Ishikawa (cell line): ENCODE results near the gene CSKMT.

Source experiments
- CEBPB ChIP-seq: IDR thresholded peaks from 2 replicates; pipeline ENCODE4 v1.6.1; 2012
- EGR1 ChIP-seq: IDR thresholded peaks from 2 replicates; pipeline ENCODE4 v1.6.1; 2012
- EP300 ChIP-seq: IDR thresholded peaks from 2 replicates; pipeline ENCODE4 v1.6.1; 2012; ENCODE audit warnings: borderline replicate concordance
- RAD21 ChIP-seq: IDR thresholded peaks from 2 replicates; pipeline ENCODE4 v1.6.1; 2012; ENCODE audit warnings: low read depth
- TAF1 ChIP-seq: IDR thresholded peaks from 2 replicates; pipeline ENCODE4 v1.6.1; 2012; ENCODE audit warnings: low read depth, mild to moderate bottlenecking
- TCF12 ChIP-seq: IDR thresholded peaks from 2 replicates; pipeline ENCODE4 v1.6.1; 2012; ENCODE audit warnings: low read depth
- TEAD4 ChIP-seq: IDR thresholded peaks from 2 replicates; pipeline ENCODE4 v1.6.1; 2012
- YY1 ChIP-seq: IDR thresholded peaks from 2 replicates; pipeline ENCODE4 v1.6.1; 2012; ENCODE audit warnings: low read depth
- TF ChIP-seq, protein P1 (sequence below): IDR thresholded peaks from 2 replicates; pipeline ENCODE4 v1.6.1; 2012
- TF ChIP-seq, protein P2 (sequence below): IDR thresholded peaks from 2 replicates; pipeline ENCODE4 v1.6.1; 2012
- TF ChIP-seq, protein P3 (sequence below): IDR thresholded peaks from 2 replicates; pipeline ENCODE4 v1.6.1; 2012; ENCODE audit warnings: low read depth, mild to moderate bottlenecking

DNA sequence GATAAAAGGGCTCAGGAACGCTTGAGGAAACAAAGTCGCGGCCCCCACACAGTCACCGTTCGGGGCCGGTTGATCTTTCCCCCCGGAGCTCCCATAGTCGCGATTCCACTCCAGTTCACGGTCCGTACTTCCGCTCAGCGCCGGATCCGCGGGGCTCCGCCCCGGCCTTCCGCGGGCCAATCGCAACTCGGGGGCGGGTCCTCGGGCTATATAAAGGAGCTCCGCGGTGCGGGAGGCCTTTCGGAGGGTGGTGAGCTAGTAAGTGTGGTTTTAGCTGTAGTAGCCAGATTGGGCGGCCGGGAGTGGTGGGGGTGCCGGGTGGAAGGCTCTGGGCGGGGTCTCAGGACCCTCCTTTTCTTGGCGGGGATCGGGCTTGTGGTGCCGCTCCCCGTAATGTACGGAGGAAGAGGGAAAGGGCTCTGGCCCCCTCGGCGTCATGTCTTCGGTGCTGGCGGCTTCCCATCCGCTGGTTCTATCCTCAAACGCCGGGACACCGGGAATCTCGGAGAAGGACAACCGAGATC, at the start of gene CSKMT, which contains the start of gene C11orf98:
- TF ChIP-seq EP300 = no peak
- TF ChIP-seq EGR1 = no peak
- TF ChIP-seq TAF1 = peak; percentile 93
- TF ChIP-seq, protein P1, sequence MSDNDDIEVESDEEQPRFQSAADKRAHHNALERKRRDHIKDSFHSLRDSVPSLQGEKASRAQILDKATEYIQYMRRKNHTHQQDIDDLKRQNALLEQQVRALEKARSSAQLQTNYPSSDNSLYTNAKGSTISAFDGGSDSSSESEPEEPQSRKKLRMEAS = peak; percentile 35; the same call in 1 of the 2 replicates
- TF ChIP-seq, protein P2, sequence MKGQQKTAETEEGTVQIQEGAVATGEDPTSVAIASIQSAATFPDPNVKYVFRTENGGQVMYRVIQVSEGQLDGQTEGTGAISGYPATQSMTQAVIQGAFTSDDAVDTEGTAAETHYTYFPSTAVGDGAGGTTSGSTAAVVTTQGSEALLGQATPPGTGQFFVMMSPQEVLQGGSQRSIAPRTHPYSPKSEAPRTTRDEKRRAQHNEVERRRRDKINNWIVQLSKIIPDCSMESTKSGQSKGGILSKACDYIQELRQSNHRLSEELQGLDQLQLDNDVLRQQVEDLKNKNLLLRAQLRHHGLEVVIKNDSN = no peak
- TF ChIP-seq YY1 = no peak
- TF ChIP-seq RAD21 = no peak
- TF ChIP-seq TEAD4 = no peak
- TF ChIP-seq TCF12 = peak; percentile 41; the same call in 1 of the 2 replicates
- no peak for TF ChIP-seq CEBPB
- TF ChIP-seq, protein P3, sequence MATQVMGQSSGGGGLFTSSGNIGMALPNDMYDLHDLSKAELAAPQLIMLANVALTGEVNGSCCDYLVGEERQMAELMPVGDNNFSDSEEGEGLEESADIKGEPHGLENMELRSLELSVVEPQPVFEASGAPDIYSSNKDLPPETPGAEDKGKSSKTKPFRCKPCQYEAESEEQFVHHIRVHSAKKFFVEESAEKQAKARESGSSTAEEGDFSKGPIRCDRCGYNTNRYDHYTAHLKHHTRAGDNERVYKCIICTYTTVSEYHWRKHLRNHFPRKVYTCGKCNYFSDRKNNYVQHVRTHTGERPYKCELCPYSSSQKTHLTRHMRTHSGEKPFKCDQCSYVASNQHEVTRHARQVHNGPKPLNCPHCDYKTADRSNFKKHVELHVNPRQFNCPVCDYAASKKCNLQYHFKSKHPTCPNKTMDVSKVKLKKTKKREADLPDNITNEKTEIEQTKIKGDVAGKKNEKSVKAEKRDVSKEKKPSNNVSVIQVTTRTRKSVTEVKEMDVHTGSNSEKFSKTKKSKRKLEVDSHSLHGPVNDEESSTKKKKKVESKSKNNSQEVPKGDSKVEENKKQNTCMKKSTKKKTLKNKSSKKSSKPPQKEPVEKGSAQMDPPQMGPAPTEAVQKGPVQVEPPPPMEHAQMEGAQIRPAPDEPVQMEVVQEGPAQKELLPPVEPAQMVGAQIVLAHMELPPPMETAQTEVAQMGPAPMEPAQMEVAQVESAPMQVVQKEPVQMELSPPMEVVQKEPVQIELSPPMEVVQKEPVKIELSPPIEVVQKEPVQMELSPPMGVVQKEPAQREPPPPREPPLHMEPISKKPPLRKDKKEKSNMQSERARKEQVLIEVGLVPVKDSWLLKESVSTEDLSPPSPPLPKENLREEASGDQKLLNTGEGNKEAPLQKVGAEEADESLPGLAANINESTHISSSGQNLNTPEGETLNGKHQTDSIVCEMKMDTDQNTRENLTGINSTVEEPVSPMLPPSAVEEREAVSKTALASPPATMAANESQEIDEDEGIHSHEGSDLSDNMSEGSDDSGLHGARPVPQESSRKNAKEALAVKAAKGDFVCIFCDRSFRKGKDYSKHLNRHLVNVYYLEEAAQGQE = no peak
